Duodenal mucosa (tissue), 2 donors: ENCODE data around the gene HLA-DMA.
A peak's percentile ranks its signal among the peaks of the same experiment; 100 is the strongest.

Experiments used
- H3K27ac ChIP-seq: one replicate; pipeline ENCODE4 v1.7.0; 2013; ENCODE audit warnings: low read depth, low read length
- H3K27me3 ChIP-seq, 2 donors: one replicate each; pipeline ENCODE4 v1.7.0; 2013; ENCODE audit warnings: low read length in 2 of 2, control low read depth in 1 of 2; ENCODE audit not compliant: insufficient read depth in 2 of 2, control insufficient read depth in 1 of 2
- H3K36me3 ChIP-seq, 2 donors: one replicate each; pipeline ENCODE4 v1.7.0; 2013; ENCODE audit warnings: low read length in 2 of 2, control low read depth in 1 of 2; ENCODE audit not compliant: insufficient read depth in 2 of 2, control insufficient read depth in 1 of 2
- H3K4me1 ChIP-seq, 2 donors: one replicate each; pipeline ENCODE4 v1.7.0; 2013; ENCODE audit warnings: low read length in 2 of 2, control low read depth in 1 of 2; ENCODE audit not compliant: insufficient read depth in 2 of 2, control insufficient read depth in 1 of 2
- H3K4me3 ChIP-seq, 2 donors: one replicate each; pipeline ENCODE4 v1.7.0; 2013; ENCODE audit warnings: low read length in 2 of 2, low read depth in 1 of 2
- H3K9ac ChIP-seq, 2 donors: one replicate each; pipeline ENCODE4 v1.7.0; 2013; ENCODE audit warnings: low read length in 2 of 2, low read depth in 1 of 2
- H3K9me3 ChIP-seq, 2 donors: one replicate each; pipeline ENCODE4 v1.7.0; 2013; ENCODE audit warnings: low read length in 2 of 2, control low read depth in 1 of 2; ENCODE audit not compliant: control insufficient read depth in 1 of 2

Gene HLA-DMA

DNA sequence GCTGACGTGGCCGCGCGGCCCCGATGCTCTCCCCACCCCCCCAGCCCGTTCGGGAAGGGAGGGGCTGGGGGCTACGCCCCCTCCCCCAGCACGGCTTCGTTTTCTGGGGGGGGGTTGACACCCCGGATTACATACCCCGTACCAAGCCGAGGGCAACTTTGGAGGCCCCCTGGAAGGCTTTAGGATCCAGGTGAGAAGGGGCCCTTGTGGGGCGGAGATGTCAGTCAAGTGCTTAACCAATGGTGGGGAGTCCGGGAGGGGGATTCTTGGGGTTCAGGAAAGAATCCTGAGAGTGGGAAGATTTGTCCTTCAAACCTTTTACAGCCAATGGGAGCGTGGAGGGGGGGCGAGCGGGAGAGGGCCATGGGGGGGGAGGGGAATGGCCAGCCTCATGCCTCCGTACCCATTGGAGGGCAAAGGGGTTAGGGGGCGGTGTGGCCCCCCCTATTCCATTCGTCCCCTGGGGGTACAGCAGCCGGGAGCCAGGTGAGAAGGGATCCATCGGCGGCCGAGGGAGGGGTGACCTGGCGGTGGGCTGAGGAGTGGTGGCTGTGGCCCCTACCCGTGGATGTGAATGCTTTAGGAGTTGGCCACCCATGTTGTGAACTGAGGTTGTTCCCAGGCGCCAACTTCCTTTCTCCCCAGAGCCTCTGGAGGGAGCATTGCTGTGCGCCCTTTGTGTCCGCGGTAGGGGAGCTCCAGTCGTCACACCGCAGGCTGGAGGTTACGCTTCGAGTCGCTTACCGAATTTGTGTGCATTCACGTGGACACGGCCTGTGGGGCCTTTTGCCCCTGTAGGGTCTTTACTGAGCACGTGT is 16.2 kb upstream of the HLA-DMA start:
- H3K27me3 ChIP-seq: no peaks in the 10 kb centered on the region
- peak overlapping the region; percentile 89 to 94 for H3K4me3 ChIP-seq
- H3K9ac ChIP-seq: peak overlapping the region; percentile 97 to 100
- peaks cover 4 to 10% of the 10 kb centered on the region in 2 donors for H3K36me3 ChIP-seq
- peak overlapping the region; percentile 100 for H3K27ac ChIP-seq
- peaks cover 17 to 24% of the 10 kb centered on the region in 2 donors for H3K4me1 ChIP-seq
- H3K9me3 ChIP-seq: no peaks in the 10 kb centered on the region

DNA sequence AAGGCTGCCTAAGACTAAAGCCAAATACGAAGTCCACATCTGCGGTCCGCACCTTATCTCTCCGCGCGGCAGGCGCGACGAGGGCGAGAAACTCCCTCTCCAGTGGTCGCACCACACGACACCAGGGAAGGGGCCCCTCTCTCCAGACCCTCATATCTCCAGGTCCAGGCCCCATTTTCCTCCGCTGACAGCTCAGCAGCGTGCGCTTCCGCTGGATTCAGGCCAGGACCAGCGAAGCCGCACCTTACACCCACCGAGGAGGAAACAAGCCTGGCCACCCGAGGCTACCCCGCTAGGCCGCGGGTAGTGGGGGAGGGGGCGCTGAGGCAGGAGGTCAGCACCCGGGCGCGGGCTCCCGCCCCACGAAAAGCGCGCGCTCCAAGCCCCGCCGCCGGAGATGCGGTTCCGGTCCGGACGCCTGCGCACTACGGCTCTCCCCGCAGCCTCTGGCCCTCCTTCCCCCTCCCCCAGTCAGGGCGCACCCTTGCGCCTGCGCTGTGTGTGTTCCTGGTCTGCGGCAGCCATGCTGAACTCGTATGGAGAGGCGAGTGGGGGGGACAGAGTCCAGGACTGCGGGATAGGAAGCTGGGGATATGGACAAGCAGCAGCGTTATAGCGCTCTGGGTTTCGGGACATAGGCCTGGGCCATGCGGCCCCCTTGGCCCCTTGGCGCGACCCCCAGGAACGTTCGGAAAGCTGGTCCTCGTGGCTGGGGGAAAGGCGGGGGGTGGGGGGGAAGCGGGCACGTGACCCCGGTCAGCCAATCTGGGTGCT is 15.4 kb upstream of the HLA-DMA start, which contains the start of gene BRD2:
BRD2 (plus strand) TSS at position 502 of the 774 bp plus-strand sequence. CDS start 4,305 bp downstream, outside the sequence.
- Histone ChIP-seq H3K27ac (peak within 1 kb of the TSS; percentile 100), H3K9ac (peak within 1 kb of the TSS; percentile 100), H3K4me3 (peak within 1 kb of the TSS; percentile 89 to 94), H3K27me3 (no peaks in the 10 kb centered on the region), H3K9me3 (no peaks in the 10 kb centered on the region), H3K36me3 (peaks cover 4 to 8% of the 10 kb centered on the region in 2 donors), H3K4me1 (peaks cover 17 to 24% of the 10 kb centered on the region in 2 donors)

DNA sequence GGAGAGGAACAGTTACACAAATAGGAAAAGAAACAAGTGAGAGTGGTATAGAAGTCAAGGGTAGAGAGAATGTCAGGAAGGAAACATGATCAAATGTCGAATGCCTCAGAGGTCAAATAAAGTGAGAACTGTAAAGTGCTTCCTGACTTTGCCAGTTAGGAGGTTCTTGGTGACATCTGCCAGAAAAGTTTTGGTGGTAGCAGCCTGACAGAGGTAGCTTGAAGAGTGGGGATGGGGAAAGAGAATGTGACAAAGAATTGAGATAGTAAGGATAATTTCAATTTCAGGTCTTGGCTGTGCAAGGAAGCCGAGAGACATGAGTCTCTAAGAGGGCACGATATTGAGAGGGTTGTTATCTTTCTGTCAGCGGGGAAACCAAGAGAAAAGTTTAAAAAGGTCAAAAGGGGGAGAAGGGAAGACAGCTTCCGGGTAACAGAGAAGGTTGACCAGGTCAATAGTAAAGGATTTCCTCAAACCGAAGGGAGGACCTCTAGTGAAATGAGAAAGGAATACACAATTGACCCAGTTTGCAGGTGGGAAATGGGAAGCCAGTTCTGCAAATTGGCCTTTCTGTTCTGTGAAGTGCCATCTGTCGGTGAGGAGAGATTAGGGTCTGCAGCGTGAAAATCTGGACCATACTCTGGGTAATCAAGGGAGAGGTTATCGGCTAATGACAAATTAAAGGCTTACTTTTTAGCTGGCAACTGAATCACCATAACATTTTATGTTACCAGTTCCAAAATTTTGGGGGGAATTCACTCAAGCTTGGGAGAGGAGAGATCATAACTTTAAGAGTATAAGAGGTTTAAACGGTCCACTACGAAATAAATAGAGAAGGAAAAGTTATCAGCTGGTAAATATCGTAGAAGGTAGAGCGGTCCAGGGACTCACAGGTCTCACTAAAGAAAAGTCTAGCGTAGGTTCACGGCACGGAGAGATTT is 14.5 kb upstream of the HLA-DMA start:
- peak overlapping the region; percentile 89 to 94 for H3K4me3 ChIP-seq
- no peaks in the 10 kb centered on the region for H3K27me3 ChIP-seq
- no peaks in the 10 kb centered on the region for H3K9me3 ChIP-seq
- H3K9ac ChIP-seq: peak overlapping the region; percentile 100
- no peaks in the 10 kb centered on the region for H3K36me3 ChIP-seq
- H3K27ac ChIP-seq: peak overlapping the region; percentile 100
- H3K4me1 ChIP-seq: peaks cover 17 to 24% of the 10 kb centered on the region in 2 donors

DNA sequence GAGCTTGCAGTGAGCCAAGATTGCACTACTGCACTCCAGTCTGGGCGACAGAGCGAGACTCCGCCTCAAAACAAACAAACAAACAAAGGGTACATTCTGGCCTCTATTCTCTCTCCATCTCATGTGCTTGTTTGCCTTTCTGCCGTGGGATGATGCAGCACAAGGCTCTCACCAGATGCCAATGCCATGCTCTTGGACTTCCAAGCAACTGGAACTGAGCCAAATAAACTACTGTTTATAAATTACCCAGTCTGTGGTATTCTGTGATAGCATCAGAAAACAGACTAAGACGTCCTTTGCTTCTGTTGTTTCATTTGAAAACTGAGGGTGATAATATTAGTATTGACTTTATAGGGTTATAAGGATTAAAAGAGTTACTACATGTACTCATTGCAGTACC is 11.9 kb upstream of the HLA-DMA start:
- Histone ChIP-seq H3K4me1 (peaks cover 17 to 24% of the 10 kb centered on the region in 2 donors), H3K27me3 (no peaks in the 10 kb centered on the region), H3K4me3 (no peak overlapping the region), H3K9me3 (no peaks in the 10 kb centered on the region), H3K27ac (no peak overlapping the region), H3K36me3 (no peaks in the 10 kb centered on the region), H3K9ac (no peak overlapping the region)

DNA sequence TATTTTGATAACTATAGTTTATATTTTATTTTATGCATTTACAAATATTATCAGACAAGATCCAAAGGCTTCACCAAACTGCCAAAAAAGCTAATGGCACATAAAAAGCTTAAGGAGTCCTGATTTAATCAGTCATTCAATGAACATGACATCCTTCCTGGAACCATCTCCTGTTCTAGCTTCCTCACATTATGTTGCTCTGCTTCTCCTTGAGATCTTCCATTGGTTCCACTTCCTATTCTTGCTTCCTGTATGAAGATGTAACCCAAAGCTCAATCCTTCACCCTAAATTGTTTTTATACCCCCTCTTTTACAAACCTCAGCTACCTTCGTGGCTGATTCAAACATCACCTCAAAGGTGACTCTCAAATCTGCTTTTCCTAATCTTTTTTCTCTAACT is 11.0 kb upstream of the HLA-DMA start:
- no peaks in the 10 kb centered on the region for H3K36me3 ChIP-seq
- no peak overlapping the region for H3K9ac ChIP-seq
- H3K27me3 ChIP-seq: no peaks in the 10 kb centered on the region
- H3K9me3 ChIP-seq: no peaks in the 10 kb centered on the region
- H3K4me1 ChIP-seq: peaks cover 17 to 24% of the 10 kb centered on the region in 2 donors
- no peak overlapping the region for H3K27ac ChIP-seq
- no peak overlapping the region for H3K4me3 ChIP-seq

DNA sequence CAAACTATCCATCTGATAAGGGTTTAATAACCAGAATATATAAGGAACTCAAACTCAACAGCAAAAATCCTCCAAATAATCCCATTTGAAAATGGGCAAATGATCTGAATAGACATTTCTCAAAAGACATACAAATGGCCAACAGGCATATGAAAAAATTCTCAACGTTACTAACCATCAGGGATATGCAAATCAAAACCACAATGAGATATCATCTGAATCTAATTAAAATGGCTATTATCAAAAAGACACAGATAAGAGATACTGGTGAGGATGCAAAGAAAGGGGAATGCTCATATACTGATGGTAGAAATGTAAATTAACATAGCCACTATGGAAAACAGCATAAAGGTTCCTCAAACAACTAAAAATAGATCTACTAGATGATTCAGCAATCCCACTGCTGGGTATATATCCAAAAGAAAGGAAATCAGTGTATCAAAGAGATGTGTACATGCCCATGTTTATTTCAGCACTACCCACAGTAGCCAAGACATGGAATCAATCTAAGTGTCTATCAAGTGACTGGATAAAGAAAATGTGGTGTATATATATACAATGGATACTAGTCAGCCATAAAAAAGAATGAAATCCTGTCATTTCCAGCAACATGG is 9.4 kb upstream of the HLA-DMA start:
- Histone ChIP-seq H3K27ac (no peak overlapping the region), H3K27me3 (no peaks in the 10 kb centered on the region), H3K36me3 (no peaks in the 10 kb centered on the region), H3K4me3 (no peak overlapping the region), H3K9me3 (no peaks in the 10 kb centered on the region), H3K9ac (no peak overlapping the region), H3K4me1 (peaks cover 15 to 22% of the 10 kb centered on the region in 2 donors)

DNA sequence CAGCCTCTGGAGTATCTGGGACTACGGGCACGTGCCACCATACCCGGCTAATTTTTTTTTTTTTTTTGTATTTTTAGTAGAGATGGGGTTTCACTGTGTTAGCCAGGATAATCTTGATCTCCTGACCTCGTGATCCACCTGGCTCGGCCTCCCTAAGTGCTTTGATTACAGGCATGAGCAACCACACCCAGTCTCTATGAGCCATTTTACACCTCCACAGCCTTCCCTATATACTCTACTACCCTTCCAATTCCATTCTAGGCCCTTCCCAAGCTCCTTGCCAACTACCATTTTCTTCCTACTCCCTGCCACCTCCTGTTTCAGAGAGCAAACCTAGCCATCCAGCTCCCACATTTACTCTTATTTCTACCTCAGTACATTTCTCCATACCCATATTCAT is 7.7 kb upstream of the HLA-DMA start:
- Histone ChIP-seq H3K4me1 (peaks cover under 1 to 5% of the 10 kb centered on the region in 2 donors), H3K36me3 (no peaks in the 10 kb centered on the region), H3K4me3 (no peak overlapping the region), H3K27me3 (no peaks in the 10 kb centered on the region), H3K9ac (no peak overlapping the region), H3K9me3 (no peaks in the 10 kb centered on the region), H3K27ac (no peak overlapping the region)

DNA sequence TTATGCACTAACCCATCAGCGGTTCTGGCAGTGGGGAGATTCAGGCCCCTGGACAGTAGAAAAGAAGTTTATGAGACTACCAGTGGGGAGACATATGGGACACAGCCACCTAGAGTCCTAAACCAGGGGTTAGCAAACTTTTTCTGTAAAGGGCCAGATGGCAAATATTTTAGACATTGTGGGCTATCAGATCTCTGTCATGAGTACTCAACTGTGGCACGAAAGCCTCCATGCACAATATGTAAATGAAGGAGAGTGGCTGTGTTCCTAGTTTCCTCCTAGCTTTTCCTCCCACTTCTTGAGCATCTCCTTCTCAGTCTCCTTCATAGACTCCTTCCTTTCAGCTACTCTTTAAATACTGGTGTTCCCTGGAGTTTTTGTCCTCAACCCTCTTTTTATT is 3.3 kb upstream of the HLA-DMA start:
- no peak overlapping the region for H3K9ac ChIP-seq
- no peak overlapping the region for H3K27ac ChIP-seq
- H3K9me3 ChIP-seq: no peaks in the 10 kb centered on the region
- no peaks in the 10 kb centered on the region for H3K36me3 ChIP-seq
- H3K27me3 ChIP-seq: no peaks in the 10 kb centered on the region
- peaks cover 13 to 19% of the 10 kb centered on the region in 2 donors for H3K4me1 ChIP-seq
- no peak overlapping the region for H3K4me3 ChIP-seq

DNA sequence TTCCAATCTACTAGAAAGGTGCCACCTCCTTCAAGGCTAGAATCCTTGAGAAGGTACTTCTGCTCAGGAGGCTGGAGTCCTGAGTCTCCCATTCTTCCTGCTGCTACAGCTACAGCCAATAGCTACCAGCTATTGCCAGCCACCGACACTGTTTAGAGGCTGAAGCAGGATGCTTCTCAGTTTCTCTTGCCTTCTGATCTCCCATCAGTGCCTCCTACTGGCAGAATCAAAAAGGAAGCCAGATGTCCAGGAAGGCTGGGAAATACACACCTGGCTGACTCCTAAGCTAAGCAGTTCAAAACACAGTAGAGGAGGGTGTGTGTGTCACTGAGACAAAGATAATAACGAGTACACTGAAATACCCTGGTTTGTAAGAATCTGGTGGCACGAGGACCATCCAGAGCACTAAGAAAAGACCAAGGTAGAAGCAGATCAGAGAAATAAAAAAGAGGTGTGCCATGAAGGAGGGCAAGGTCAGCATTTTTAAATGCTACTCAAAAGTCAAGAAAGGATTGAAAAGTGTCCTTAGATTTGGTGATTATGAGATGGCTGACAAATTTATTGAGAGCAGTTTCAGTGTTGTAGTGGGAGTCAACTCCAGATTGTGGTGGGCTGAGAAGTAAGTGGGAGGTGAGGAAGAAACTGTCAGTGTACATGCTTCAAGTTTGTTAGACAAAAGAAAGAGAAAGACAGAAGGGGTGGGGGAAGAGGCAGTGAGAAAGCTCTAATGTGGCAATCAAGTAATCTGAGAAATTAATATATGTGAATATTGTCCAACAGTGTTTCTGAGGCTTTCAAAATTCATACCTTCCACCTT is 2.3 kb upstream of the HLA-DMA start:
- no peaks in the 10 kb centered on the region for H3K27me3 ChIP-seq
- H3K4me1 ChIP-seq: peaks cover 13 to 20% of the 10 kb centered on the region in 2 donors
- no peaks in the 10 kb centered on the region for H3K36me3 ChIP-seq
- no peak overlapping the region for H3K27ac ChIP-seq
- no peaks in the 10 kb centered on the region for H3K9me3 ChIP-seq
- no peak overlapping the region for H3K4me3 ChIP-seq
- H3K9ac ChIP-seq: no peak overlapping the region
